Uterus (tissue), 2 donors: ENCODE results near the gene FAM53B.

Experiments used
- POLR2A ChIP-seq, 2 donors: fragments of 450-650 bp; IDR thresholded peaks; one replicate each; pipeline ENCODE4 v1.6.1; 2016; ENCODE audit warnings: antibody characterized with exemption in 2 of 2, mild to moderate bottlenecking in 1 of 2, moderate library complexity in 1 of 2
- TF ChIP-seq, protein P1 (sequence below), 4 experiments: fragments of 200-600 bp in 2 of 4; fragments of 450-650 bp in 2 of 4; sonication (generic) in 2 of 4; IDR thresholded peaks; one replicate each; pipeline ENCODE4 v1.5.1; 2016 to 2019; ENCODE audit warnings: antibody characterized with exemption in 4 of 4, mild to moderate bottlenecking in 2 of 4, moderate library complexity in 1 of 4

GRCh38 chr10:124663766-124664360 is 80.3 kb downstream of the FAM53B start:
- TF ChIP-seq, protein P1, sequence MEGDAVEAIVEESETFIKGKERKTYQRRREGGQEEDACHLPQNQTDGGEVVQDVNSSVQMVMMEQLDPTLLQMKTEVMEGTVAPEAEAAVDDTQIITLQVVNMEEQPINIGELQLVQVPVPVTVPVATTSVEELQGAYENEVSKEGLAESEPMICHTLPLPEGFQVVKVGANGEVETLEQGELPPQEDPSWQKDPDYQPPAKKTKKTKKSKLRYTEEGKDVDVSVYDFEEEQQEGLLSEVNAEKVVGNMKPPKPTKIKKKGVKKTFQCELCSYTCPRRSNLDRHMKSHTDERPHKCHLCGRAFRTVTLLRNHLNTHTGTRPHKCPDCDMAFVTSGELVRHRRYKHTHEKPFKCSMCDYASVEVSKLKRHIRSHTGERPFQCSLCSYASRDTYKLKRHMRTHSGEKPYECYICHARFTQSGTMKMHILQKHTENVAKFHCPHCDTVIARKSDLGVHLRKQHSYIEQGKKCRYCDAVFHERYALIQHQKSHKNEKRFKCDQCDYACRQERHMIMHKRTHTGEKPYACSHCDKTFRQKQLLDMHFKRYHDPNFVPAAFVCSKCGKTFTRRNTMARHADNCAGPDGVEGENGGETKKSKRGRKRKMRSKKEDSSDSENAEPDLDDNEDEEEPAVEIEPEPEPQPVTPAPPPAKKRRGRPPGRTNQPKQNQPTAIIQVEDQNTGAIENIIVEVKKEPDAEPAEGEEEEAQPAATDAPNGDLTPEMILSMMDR (IDR thresholded peaks at IDR 0.05): no peak
- TF ChIP-seq POLR2A (IDR thresholded peaks at IDR 0.05): no peak
